K562 (cell line): ENCODE measurements around the gene DCAF11. TPM values are rescaled to one million over a fixed set of nuclear protein-coding genes. Genes with fewer than 3 reads are reported as not detected.

Experiments used
- CREM ChIP-seq: IDR thresholded peaks from 2 replicates; pipeline ENCODE4 v1.6.1; 2014; ENCODE audit warnings: antibody characterized with exemption, low read depth
- ERF ChIP-seq: fragments of 450-650 bp; formaldehyde crosslinking; IDR thresholded peaks from 2 replicates; pipeline ENCODE4 v1.4.0; 2020; ENCODE audit warnings: mild to moderate bottlenecking, mixed read lengths
- GATAD2B ChIP-seq: fragments of 450-650 bp; IDR thresholded peaks from 2 replicates; pipeline ENCODE4 v1.6.1; 2017; ENCODE audit warnings: mild to moderate bottlenecking, borderline replicate concordance
- GTF2A2 ChIP-seq: IDR thresholded peaks from 2 replicates; pipeline ENCODE4 v1.6.1; 2016; ENCODE audit warnings: mild to moderate bottlenecking, missing genetic modification characterization, missing compliant biosample characterization
- HNRNPL ChIP-seq: fragments of 200-400 bp; formaldehyde crosslinking; IDR thresholded peaks from 2 replicates; pipeline ENCODE4 v1.6.1; 2017; ENCODE audit warnings: low read depth, mild to moderate bottlenecking, low read length
- HNRNPLL ChIP-seq: fragments of 200-400 bp; formaldehyde crosslinking; IDR thresholded peaks from 2 replicates; pipeline ENCODE4 v1.6.1; 2017; ENCODE audit warnings: low read length, low read depth, mild to moderate bottlenecking; ENCODE audit not compliant: poor library complexity, severe bottlenecking
- KAT8 ChIP-seq: fragments of 450-650 bp; IDR thresholded peaks from 2 replicates; pipeline ENCODE4 v1.6.1; 2016; ENCODE audit warnings: low read depth, mild to moderate bottlenecking
- KDM4B ChIP-seq, 2 experiments: fragments of 450-650 bp in 1 of 2; sonication (generic) in 1 of 2; IDR thresholded peaks; 2 replicates each; pipeline ENCODE4 v1.6.1; 2016 to 2017; ENCODE audit warnings: borderline replicate concordance in 2 of 2, antibody characterized with exemption in 1 of 2, low read depth in 1 of 2, mild to moderate bottlenecking in 1 of 2
- MEF2A ChIP-seq: IDR thresholded peaks from 2 replicates; pipeline ENCODE4 v1.6.1; 2011; ENCODE audit warnings: low read depth, mild to moderate bottlenecking, low read length, moderate library complexity; ENCODE audit not compliant: control insufficient read depth
- MTA3 ChIP-seq: fragments of 450-650 bp; formaldehyde crosslinking; IDR thresholded peaks from 2 replicates; pipeline ENCODE4 v1.6.1; 2017; ENCODE audit warnings: mild to moderate bottlenecking, borderline replicate concordance
- RBBP5 ChIP-seq: fragments of 200-600 bp; sonication (generic); IDR thresholded peaks from 2 replicates; pipeline ENCODE4 v1.6.1; 2012; ENCODE audit warnings: borderline replicate concordance, mild to moderate bottlenecking, low read length, control low read depth, inconsistent platforms; ENCODE audit not compliant: insufficient read depth, poor library complexity, severe bottlenecking
- SRSF3 ChIP-seq: fragments of 200-400 bp; formaldehyde crosslinking; IDR thresholded peaks from 2 replicates; pipeline ENCODE4 v1.6.1; 2016; ENCODE audit warnings: mild to moderate bottlenecking, low read length, moderate library complexity; ENCODE audit not compliant: insufficient read depth
- WHSC1 ChIP-seq: IDR thresholded peaks from one replicate; pipeline ENCODE4 v1.6.1; 2012; ENCODE audit warnings: low read length, control low read depth, inconsistent platforms
- YBX1 ChIP-seq: fragments of 450-650 bp; IDR thresholded peaks from 2 replicates; pipeline ENCODE4 v1.7.1; 2016; ENCODE audit warnings: mild to moderate bottlenecking
- ZNF408 ChIP-seq: fragments of 250-450 bp; sonication (Bioruptor Pico); IDR thresholded peaks from 2 replicates; pipeline ENCODE4 v1.4.0; 2020; ENCODE audit warnings: low read depth, mild to moderate bottlenecking, moderate library complexity
- ZNF764 ChIP-seq: fragments of 250-450 bp; sonication (Bioruptor Pico); IDR thresholded peaks from 2 replicates; pipeline ENCODE4 v1.4.0; 2020; ENCODE audit warnings: low read depth, mild to moderate bottlenecking, moderate library complexity
- polyA plus RNA-seq, 8 experiments: library from polyadenylated mRNA; depleted of rRNA in 4 of 8; stranded (reverse) in 5 of 8; unstranded in 3 of 8; fragments of >200 nt; fragmentation: Nextera tagmentation in 2 of 8; fragmentation: Illumina TruSeq in 1 of 8; extraction: Ambion mirVana in 2 of 8; extraction: Trizol in 1 of 8; gene quantifications; 2 replicates each; pipeline versions ENCODE4 v1.2.1 to v1.2.3, GENCODE V29; 2011 to 2014; ENCODE audit warnings: inconsistent platforms in 1 of 8, missing spikeins in 1 of 8
- total RNA-seq, 7 experiments: library from RNA; depleted of rRNA in 6 of 7; stranded (reverse); fragments of >200 nt in 6 of 7; fragmentation: Illumina TruSeq in 2 of 7; extraction: Trizol in 2 of 7; gene quantifications; 2 replicates each; pipeline versions ENCODE4 v1.2.1 to v1.2.3, GENCODE V29; 2011 to 2021; ENCODE audit warnings: low replicate concordance in 1 of 7
- TF ChIP-seq, protein P1 (sequence below): fragments of 250-450 bp; sonication (Bioruptor Pico); IDR thresholded peaks from 2 replicates; pipeline ENCODE4 v1.5.0; 2021
- TF ChIP-seq, protein P2 (sequence below), 2 experiments: fragments of 450-650 bp; conservative IDR thresholded peaks; 2 replicates each; pipeline ENCODE4 v1.6.1; 2017; ENCODE audit warnings: mild to moderate bottlenecking in 2 of 2, moderate library complexity in 2 of 2
- TF ChIP-seq, protein P3 (sequence below): fragments of 450-650 bp; IDR thresholded peaks from 2 replicates; pipeline ENCODE4 v1.6.1; 2016
- TF ChIP-seq, protein P4 (sequence below): fragments of 250-450 bp; sonication (Bioruptor Pico); IDR thresholded peaks from 2 replicates; pipeline ENCODE4 v1.8.0; 2022; ENCODE audit warnings: inconsistent platforms

Gene DCAF11
- total and polyA plus RNA-seq, 9 of the 15 experiments (the other 6 are each of a cell fraction or from before 2014, with no cell fraction given), result 8.5 to 46.2 (median 36.4) TPM

DNA sequence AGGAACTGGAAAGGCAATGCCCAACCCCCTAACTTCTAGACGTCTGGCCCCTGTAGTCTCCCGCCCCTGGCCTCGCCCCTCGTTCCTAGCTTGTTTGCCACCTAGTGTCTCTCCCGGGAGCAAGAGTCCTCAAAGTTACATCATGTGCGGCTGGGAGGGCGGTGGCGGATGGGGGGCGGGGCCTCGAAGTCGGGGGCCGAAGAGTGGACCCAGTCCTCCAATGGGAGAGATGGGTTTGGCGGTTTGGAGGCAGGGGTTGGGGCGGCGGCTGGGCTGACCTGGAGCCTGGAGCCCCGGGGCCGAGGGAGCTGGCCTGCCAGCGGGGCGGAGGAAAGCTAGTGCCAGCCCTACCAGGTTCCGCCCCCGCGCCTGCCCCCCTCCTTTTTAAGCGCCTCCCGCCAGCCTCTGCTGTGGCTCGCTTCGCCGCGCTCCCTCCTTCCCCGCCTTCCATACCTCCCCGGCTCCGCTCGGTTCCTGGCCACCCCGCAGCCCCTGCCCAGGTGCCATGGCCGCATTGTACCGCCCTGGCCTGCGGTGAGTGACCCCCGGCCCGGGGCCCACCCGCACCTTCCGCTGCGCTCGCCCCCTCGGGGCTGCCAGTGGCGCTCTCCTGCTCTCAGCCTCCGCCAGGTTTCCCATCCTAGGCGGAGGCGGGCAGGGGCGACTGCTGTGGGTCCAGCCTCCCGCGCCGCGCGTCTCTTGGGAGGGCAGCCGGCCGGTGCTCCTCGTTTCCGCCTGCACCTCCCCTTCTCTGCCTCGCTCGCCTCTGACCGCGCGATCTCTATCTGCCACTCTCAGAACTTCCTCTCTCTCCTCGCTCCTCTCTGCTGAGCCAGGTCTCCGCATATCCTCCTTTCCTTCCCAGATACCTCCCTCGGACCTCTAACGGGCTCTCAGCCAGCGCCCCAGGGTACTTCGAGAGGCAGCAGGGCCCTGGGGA, 20.4 kb upstream of the DCAF11 start, which contains the start of gene PCK2 (continued):
- TF ChIP-seq, protein P1, sequence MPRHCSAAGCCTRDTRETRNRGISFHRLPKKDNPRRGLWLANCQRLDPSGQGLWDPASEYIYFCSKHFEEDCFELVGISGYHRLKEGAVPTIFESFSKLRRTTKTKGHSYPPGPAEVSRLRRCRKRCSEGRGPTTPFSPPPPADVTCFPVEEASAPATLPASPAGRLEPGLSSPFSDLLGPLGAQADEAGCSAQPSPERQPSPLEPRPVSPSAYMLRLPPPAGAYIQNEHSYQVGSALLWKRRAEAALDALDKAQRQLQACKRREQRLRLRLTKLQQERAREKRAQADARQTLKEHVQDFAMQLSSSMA (CRISPR knock-in tag), result 0 out of 2 replicates have a peak, but pooled peaks have one; percentile 69
- TF ChIP-seq, protein P2, sequence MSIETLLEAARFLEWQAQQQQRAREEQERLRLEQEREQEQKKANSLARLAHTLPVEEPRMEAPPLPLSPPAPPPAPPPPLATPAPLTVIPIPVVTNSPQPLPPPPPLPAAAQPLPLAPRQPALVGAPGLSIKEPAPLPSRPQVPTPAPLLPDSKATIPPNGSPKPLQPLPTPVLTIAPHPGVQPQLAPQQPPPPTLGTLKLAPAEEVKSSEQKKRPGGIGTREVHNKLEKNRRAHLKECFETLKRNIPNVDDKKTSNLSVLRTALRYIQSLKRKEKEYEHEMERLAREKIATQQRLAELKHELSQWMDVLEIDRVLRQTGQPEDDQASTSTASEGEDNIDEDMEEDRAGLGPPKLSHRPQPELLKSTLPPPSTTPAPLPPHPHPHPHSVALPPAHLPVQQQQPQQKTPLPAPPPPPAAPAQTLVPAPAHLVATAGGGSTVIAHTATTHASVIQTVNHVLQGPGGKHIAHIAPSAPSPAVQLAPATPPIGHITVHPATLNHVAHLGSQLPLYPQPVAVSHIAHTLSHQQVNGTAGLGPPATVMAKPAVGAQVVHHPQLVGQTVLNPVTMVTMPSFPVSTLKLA (conservative IDR thresholded peaks at IDR 0.05), result no peak; a peak in 1 of 4 replicates
- TF ChIP-seq GTF2A2 (tag), result peak; percentile 62; the same call in 1 of the 2 replicates
- TF ChIP-seq RBBP5, result no peak
- peak; percentile 21 for TF ChIP-seq HNRNPLL
- TF ChIP-seq, protein P3, sequence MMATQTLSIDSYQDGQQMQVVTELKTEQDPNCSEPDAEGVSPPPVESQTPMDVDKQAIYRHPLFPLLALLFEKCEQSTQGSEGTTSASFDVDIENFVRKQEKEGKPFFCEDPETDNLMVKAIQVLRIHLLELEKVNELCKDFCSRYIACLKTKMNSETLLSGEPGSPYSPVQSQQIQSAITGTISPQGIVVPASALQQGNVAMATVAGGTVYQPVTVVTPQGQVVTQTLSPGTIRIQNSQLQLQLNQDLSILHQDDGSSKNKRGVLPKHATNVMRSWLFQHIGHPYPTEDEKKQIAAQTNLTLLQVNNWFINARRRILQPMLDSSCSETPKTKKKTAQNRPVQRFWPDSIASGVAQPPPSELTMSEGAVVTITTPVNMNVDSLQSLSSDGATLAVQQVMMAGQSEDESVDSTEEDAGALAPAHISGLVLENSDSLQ, result peak; percentile 28
- TF ChIP-seq GATAD2B, result no peak
- TF ChIP-seq ZNF408 (CRISPR knock-in tag), result no peak
- no peak for TF ChIP-seq MEF2A
- TF ChIP-seq ERF (CRISPR knock-in tag), result 0 out of 2 replicates have a peak, but pooled peaks have one; percentile 30
- TF ChIP-seq, protein P4, sequence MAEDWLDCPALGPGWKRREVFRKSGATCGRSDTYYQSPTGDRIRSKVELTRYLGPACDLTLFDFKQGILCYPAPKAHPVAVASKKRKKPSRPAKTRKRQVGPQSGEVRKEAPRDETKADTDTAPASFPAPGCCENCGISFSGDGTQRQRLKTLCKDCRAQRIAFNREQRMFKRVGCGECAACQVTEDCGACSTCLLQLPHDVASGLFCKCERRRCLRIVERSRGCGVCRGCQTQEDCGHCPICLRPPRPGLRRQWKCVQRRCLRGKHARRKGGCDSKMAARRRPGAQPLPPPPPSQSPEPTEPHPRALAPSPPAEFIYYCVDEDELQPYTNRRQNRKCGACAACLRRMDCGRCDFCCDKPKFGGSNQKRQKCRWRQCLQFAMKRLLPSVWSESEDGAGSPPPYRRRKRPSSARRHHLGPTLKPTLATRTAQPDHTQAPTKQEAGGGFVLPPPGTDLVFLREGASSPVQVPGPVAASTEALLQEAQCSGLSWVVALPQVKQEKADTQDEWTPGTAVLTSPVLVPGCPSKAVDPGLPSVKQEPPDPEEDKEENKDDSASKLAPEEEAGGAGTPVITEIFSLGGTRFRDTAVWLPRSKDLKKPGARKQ (CRISPR knock-in tag), result no peak
- TF ChIP-seq ZNF764, result no peak
- TF ChIP-seq KDM4B (IDR thresholded peaks at IDR 0.05; ENCODE audit: borderline replicate concordance in 2 of 2, low read depth in 1 of 2), result no peak; a peak in 1 of 4 replicates
- no peak for TF ChIP-seq YBX1
- TF ChIP-seq WHSC1, result no peak
- TF ChIP-seq KAT8, result no peak
- peak; percentile 84 for TF ChIP-seq MTA3
- peak; percentile 97 for TF ChIP-seq HNRNPL
- TF ChIP-seq CREM, result peak; percentile 36; the same call in 1 of the 2 replicates
- TF ChIP-seq SRSF3, result 0 out of 2 replicates have a peak, but pooled peaks have one; percentile 69
